IMR-90 (cell line): ENCODE data around the gene GAMT. TPM values are rescaled to one million over a fixed set of nuclear protein-coding genes. Genes with fewer than 3 reads are reported as not detected.

ENCODE experiments used
- ATAC-seq: fragments of 200-7000 bp; cut with Tn5 transposase; 2 replicates; pipeline ENCODE4 v1.9.1; 2020; ENCODE audit warnings: low read depth, mild to moderate bottlenecking, moderate library complexity
- BruUV-seq: library from RNA; stranded (reverse); fragments of 400-500 nt; replicated peaks from 2 replicates; lab custom pipeline; 2021; lab: Mats Ljungman, UMichigan
- CTCF ChIA-PET: fragments of 300-600 bp; formaldehyde crosslinking; extraction: SDS; loops from one replicate; lab custom pipeline; 2021; ENCODE audit warnings: antibody characterized with exemption; lab: Yijun Ruan, JAX
- POLR2A ChIA-PET: fragments of 300-600 bp; sonication (Branson Sonifier 250); formaldehyde crosslinking; loops from one replicate; lab custom pipeline; 2022; ENCODE audit warnings: antibody characterized with exemption; ENCODE audit not compliant: unreplicated experiment; lab: Charles Lee
- DNase-seq: peaks from one replicate; pipeline ENCODE4 v3.0.0; 2013
- H2AFZ ChIP-seq: replicated peaks from 2 replicates; pipeline ENCODE3; 2013; ENCODE audit warnings: low read length, mild to moderate bottlenecking; ENCODE audit not compliant: poor library complexity
- H2AK5ac ChIP-seq: 2 replicates; pipeline ENCODE4 v1.6.1; 2013; ENCODE audit warnings: low read depth, low read length, inconsistent platforms
- H2AK9ac ChIP-seq: replicated peaks from 2 replicates; pipeline ENCODE3; 2013; ENCODE audit warnings: mild to moderate bottlenecking, low read depth, low read length, moderate library complexity; ENCODE audit not compliant: poor library complexity
- H2BK120ac ChIP-seq: 2 replicates; pipeline ENCODE4 v1.6.1; 2013; ENCODE audit warnings: low read depth, low read length, inconsistent platforms
- H2BK15ac ChIP-seq: 3 replicates; pipeline ENCODE4 v1.6.1; 2013; ENCODE audit warnings: low read depth, low read length, inconsistent platforms
- H2BK20ac ChIP-seq: 2 replicates; pipeline ENCODE4 v1.6.1; 2013; ENCODE audit warnings: low read depth, mild to moderate bottlenecking, inconsistent platforms, low read length, moderate library complexity
- H2BK5ac ChIP-seq: 2 replicates; pipeline ENCODE4 v1.6.1; 2013; ENCODE audit warnings: mild to moderate bottlenecking, low read depth, low read length, inconsistent platforms; ENCODE audit not compliant: poor library complexity, severe bottlenecking
- H3K14ac ChIP-seq: replicated peaks from 2 replicates; pipeline ENCODE4 v1.6.1; 2013; ENCODE audit warnings: low read depth, low read length, inconsistent platforms
- H3K18ac ChIP-seq: 2 replicates; pipeline ENCODE4 v1.6.1; 2013; ENCODE audit warnings: low read depth, low read length, control low read depth
- H3K23ac ChIP-seq: 2 replicates; pipeline ENCODE4 v1.6.1; 2013; ENCODE audit warnings: low read depth, low read length, inconsistent platforms
- H3K27ac ChIP-seq: 2 replicates; pipeline ENCODE4 v1.5.1; 2013; ENCODE audit warnings: mild to moderate bottlenecking, control low read depth, low read length; ENCODE audit not compliant: insufficient read depth
- H3K27me3 ChIP-seq: 2 replicates; pipeline ENCODE4 v1.6.1; 2013; ENCODE audit warnings: low read length; ENCODE audit not compliant: control insufficient read depth, insufficient read depth
- H3K36me3 ChIP-seq: 2 replicates; pipeline ENCODE4 v1.6.1; 2013; ENCODE audit warnings: low read length, mixed read lengths; ENCODE audit not compliant: control insufficient read depth, insufficient read depth
- H3K4ac ChIP-seq: 2 replicates; pipeline ENCODE4 v1.6.1; 2013; ENCODE audit warnings: low read depth, low read length, inconsistent platforms
- H3K4me1 ChIP-seq: 2 replicates; pipeline ENCODE4 v1.6.1; 2013; ENCODE audit warnings: low read length, mixed read lengths; ENCODE audit not compliant: control insufficient read depth, insufficient read depth
- H3K4me2 ChIP-seq: 2 replicates; pipeline ENCODE4 v1.6.1; 2013; ENCODE audit warnings: low read depth, mild to moderate bottlenecking, control low read depth, low read length, moderate library complexity
- H3K4me3 ChIP-seq: 2 replicates; pipeline ENCODE4 v1.5.1; 2013; ENCODE audit warnings: low read depth, mild to moderate bottlenecking, control low read depth, low read length, moderate library complexity; ENCODE audit not compliant: insufficient read depth
- H3K56ac ChIP-seq: 2 replicates; pipeline ENCODE4 v1.6.1; 2013; ENCODE audit warnings: low read length, inconsistent platforms; ENCODE audit not compliant: insufficient read depth; ENCODE audit errors: extremely low read depth
- H3K79me1 ChIP-seq, 2 experiments: 2 replicates each; pipeline ENCODE4 v1.6.1; 2013; ENCODE audit warnings: low read length in 2 of 2, inconsistent platforms in 1 of 2, low read depth in 1 of 2
- H3K9ac ChIP-seq: 2 replicates; pipeline ENCODE4 v1.6.1; 2013; ENCODE audit warnings: low read depth, low read length, control low read depth
- H3K9me1 ChIP-seq: 2 replicates; pipeline ENCODE4 v1.6.1; 2013; ENCODE audit warnings: low read length, inconsistent platforms; ENCODE audit not compliant: insufficient read depth
- H3K9me3 ChIP-seq: 2 replicates; pipeline ENCODE4 v1.6.1; 2013; ENCODE audit warnings: low read length; ENCODE audit not compliant: control insufficient read depth, insufficient read depth
- H4K20me1 ChIP-seq: 2 replicates; pipeline ENCODE4 v1.6.1; 2013; ENCODE audit warnings: low read length, inconsistent platforms; ENCODE audit not compliant: insufficient read depth
- H4K5ac ChIP-seq: 2 replicates; pipeline ENCODE4 v1.6.1; 2013; ENCODE audit warnings: mild to moderate bottlenecking, low read depth, low read length, control low read depth
- H4K8ac ChIP-seq, 2 experiments: 2 replicates each; pipeline ENCODE4 v1.6.1; 2013; ENCODE audit warnings: low read depth in 2 of 2, low read length in 2 of 2, control low read depth in 1 of 2, inconsistent platforms in 1 of 2
- H4K91ac ChIP-seq: 2 replicates; pipeline ENCODE4 v1.6.1; 2013; ENCODE audit warnings: low read depth, low read length, inconsistent platforms; ENCODE audit not compliant: insufficient read depth
- CHD1 ChIP-seq: IDR thresholded peaks from 2 replicates; pipeline ENCODE4 v1.6.1; 2012; ENCODE audit warnings: low read depth, low read length, improper control_type of control experiment
- POLR2A ChIP-seq: IDR thresholded peaks from 2 replicates; pipeline ENCODE4 v1.6.1; 2012; ENCODE audit warnings: mild to moderate bottlenecking, low read depth, low read length
- RCOR1 ChIP-seq: IDR thresholded peaks from 2 replicates; pipeline ENCODE4 v1.6.1; 2012; ENCODE audit warnings: mild to moderate bottlenecking, low read length, improper control_type of control experiment; ENCODE audit not compliant: insufficient replicate concordance
- SMC3 ChIP-seq: fragments of 150-350 bp; IDR thresholded peaks from 2 replicates; pipeline ENCODE4 v1.6.1; 2016; ENCODE audit warnings: low read depth, mild to moderate bottlenecking, antibody characterized with exemption, low read length, moderate library complexity
- WGBS, 2 experiments: methylation state at CpG; one replicate each; pipeline versions ENCODE4 v1.1.5 to v1.1.7; 2013; ENCODE audit warnings: missing lambda C conversion rate in 2 of 2; ENCODE audit not compliant: insufficient read length in 1 of 2; ENCODE audit errors: extremely low coverage in 2 of 2; 5-methylcytosine and 5-hydroxymethylcytosine counted together
- dilution Hi-C: fragments of 300-500 bp; cut with HindIII; formaldehyde crosslinking; loops from one replicate; pipeline ENCODE4 v1.14.3; 2018; ENCODE audit warnings: low sequenced_read_pairs; ENCODE audit not compliant: unreplicated experiment
- in situ Hi-C: fragments of 300-500 bp; cut with MboI; formaldehyde crosslinking; loops from 3 replicates; pipeline ENCODE4 v1.14.3; 2019; ENCODE audit warnings: low sequenced_read_pairs, inconsistent platforms, mixed read lengths
- intact Hi-C: fragments of 100-400 bp; cut with micrococcal nuclease; formaldehyde crosslinking; loops from 2 replicates; pipeline ENCODE4 v1.10.0; 2022
- polyA plus RNA-seq, 3 experiments: library from polyadenylated mRNA; depleted of rRNA; stranded (reverse); fragments of >200 nt; gene quantifications; 2 replicates each; pipeline ENCODE4 v1.2.3, GENCODE V29; 2012; ENCODE audit warnings: low replicate concordance in 1 of 3
- total RNA-seq: library from RNA; depleted of rRNA; stranded (reverse); fragments of >200 nt; gene quantifications from 2 replicates; pipeline ENCODE4 v1.2.3, GENCODE V29; 2012

Gene GAMT
- total and polyA plus RNA-seq, 2 of the 4 experiments (the other 2 are of a cell fraction), result 22.8 to 51.8 TPM

DNA sequence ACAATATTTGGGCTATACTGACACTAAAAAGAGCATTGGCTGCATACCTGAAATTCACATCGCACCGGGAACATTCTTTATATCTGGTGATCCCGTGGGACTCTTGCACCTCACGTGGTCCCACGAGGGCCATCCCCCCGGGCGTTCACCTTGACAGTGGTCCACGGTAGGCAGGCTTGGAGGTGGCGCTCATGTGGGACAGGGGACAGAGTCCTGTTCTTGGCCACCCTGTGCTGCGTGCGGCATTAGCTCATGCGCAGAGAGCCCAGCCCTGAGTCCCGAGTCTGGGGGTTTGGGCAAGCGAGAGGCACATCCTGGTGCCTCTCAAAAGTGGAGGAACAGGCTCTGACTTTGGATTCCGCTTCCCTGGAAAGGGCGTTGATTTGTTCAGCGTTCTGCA, 7.5 kb downstream of the GAMT start:
- dilution Hi-C loops, result no loop called here
- no peak overlapping the region for H2AK9ac ChIP-seq
- no peak overlapping the region for H2AFZ ChIP-seq
- no peak overlapping the region for H3K27ac ChIP-seq
- 92% methylated on average over 16 of the region's 17 CpGs; no CpG with 5 or more reads in 1 of the 2 experiments for WGBS, 2 experiments
- no peak overlapping the region for H4K8ac ChIP-seq
- no peak overlapping the region for H2BK120ac ChIP-seq
- no peak overlapping the region for H2BK15ac ChIP-seq
- ChIA-PET POLR2A (no interaction called here), CTCF (no interaction called here)
- no peak overlapping the region for H3K23ac ChIP-seq
- H3K56ac ChIP-seq, result no peak overlapping the region
- no peak overlapping the region for H4K5ac ChIP-seq
- H2BK20ac ChIP-seq, result no peak overlapping the region
- H3K27me3 ChIP-seq, result no peaks in the 10 kb centered on the region
- H3K9me3 ChIP-seq, result no peaks in the 10 kb centered on the region
- H3K18ac ChIP-seq, result no peak overlapping the region
- no peak overlapping the region for H2AK5ac ChIP-seq
- no peak for TF ChIP-seq RCOR1
- no peak for TF ChIP-seq SMC3
- no peak for TF ChIP-seq POLR2A
- no peak for TF ChIP-seq CHD1
- no peak for ATAC-seq
- no peak overlapping the region for H2BK5ac ChIP-seq
- H3K4me2 ChIP-seq, result no peak overlapping the region
- peaks cover 4% of the 10 kb centered on the region; the same call in 1 of the 2 replicates for H3K9me1 ChIP-seq
- no peak overlapping the region for H4K91ac ChIP-seq
- no peak overlapping the region for H3K9ac ChIP-seq
- H3K36me3 ChIP-seq, result peaks cover 24% of the 10 kb centered on the region
- BruUV-seq, result no TSS peak
- peaks cover 0 to 6% of the 10 kb centered on the region in 2 experiments; a peak in 2 of 4 replicates for H3K79me1 ChIP-seq
- no peaks in the 10 kb centered on the region for H3K4me1 ChIP-seq
- no peak for DNase-seq
- no peak overlapping the region for H3K14ac ChIP-seq
- intact Hi-C loops, result no loop called here
- H3K4me3 ChIP-seq, result no peak overlapping the region
- no peak overlapping the region for H3K4ac ChIP-seq
- H4K20me1 ChIP-seq, result no peaks in the 10 kb centered on the region; the same call in 1 of the 2 replicates
- in situ Hi-C loops, result no loop called here
